NCI-H2196 treated with DMSO at 0.1 percent for 48 hours (cell line): ENCODE data around the gene APC2.
"Not testable (repeated sequence)": the region's sequence is repeated elsewhere in the genome, so short reads cannot be mapped to it uniquely, and the experiment has no call there.

Experiments
- DNase-seq: peaks from one replicate; lab custom pipeline; 2025; ENCODE audit not compliant: unreplicated experiment; lab: John Stamatoyannopoulos, UW

APC2 gene

GRCh38 chr19:1412323-1412923, 37.5 kb upstream of the APC2 start:
- DNase-seq: no peak

GRCh38 chr19:1412995-1413800, 36.7 kb upstream of the APC2 start:
- DNase-seq: no peak

- no peak for DNase-seq
Measured at GRCh38 chr19:1416014-1416841, 33.7 kb upstream of the APC2 start.

- no peak for DNase-seq
Measured at GRCh38 chr19:1417145-1417544, 32.8 kb upstream of the APC2 start.

GRCh38 chr19:1417681-1418495, 32.0 kb upstream of the APC2 start:
- DNase-seq: no peak

- no peak for DNase-seq
Measured at GRCh38 chr19:1418496-1418775, 31.5 kb upstream of the APC2 start.

GRCh38 chr19:1418951-1419738, 30.8 kb upstream of the APC2 start:
- DNase-seq: no peak

- DNase-seq: not testable (repeated sequence)
Measured at GRCh38 chr19:1420085-1420484, 29.8 kb upstream of the APC2 start.

- no peak for DNase-seq
Measured at GRCh38 chr19:1420590-1420989, 29.3 kb upstream of the APC2 start.

- no peak for DNase-seq
Measured at GRCh38 chr19:1421218-1421957, 28.5 kb upstream of the APC2 start.

GRCh38 chr19:1421958-1422305, 28.0 kb upstream of the APC2 start:
- DNase-seq: no peak

- no peak for DNase-seq
Measured at GRCh38 chr19:1422360-1422759, 27.6 kb upstream of the APC2 start.

GRCh38 chr19:1422943-1423342, 27.0 kb upstream of the APC2 start:
- no peak for DNase-seq

- DNase-seq: no peak
Measured at GRCh38 chr19:1423436-1424191, 26.3 kb upstream of the APC2 start.

- no peak for DNase-seq
Measured at GRCh38 chr19:1424192-1424955, 25.5 kb upstream of the APC2 start.

- DNase-seq: no peak
Measured at GRCh38 chr19:1425102-1425837, 24.7 kb upstream of the APC2 start.

GRCh38 chr19:1425902-1426301, 24.0 kb upstream of the APC2 start:
- DNase-seq: no peak

- DNase-seq: no peak
Measured at GRCh38 chr19:1426736-1427135, 23.2 kb upstream of the APC2 start.
